Endothelial cell of umbilical vein (primary cell): ENCODE results near the gene FXYD3. TPM values are rescaled to one million over a fixed set of nuclear protein-coding genes. Genes with fewer than 3 reads are reported as not detected.

ENCODE experiments used
- BruUV-seq: library from RNA; stranded (reverse); fragments of 400-500 nt; replicated peaks from 2 replicates; lab custom pipeline; 2021; lab: Mats Ljungman, UMichigan
- CTCF ChIA-PET: fragments of 300-600, 350-600 bp; sonication (Branson Sonifier 250); formaldehyde crosslinking; loops from one replicate; lab custom pipeline; 2021; ENCODE audit warnings: antibody characterized with exemption, inconsistent platforms; lab: Charles Lee
- POLR2A ChIA-PET: fragments of 300-600, 350-600 bp; sonication (Branson Sonifier 250); formaldehyde crosslinking; loops from one replicate; lab custom pipeline; 2021; ENCODE audit warnings: antibody characterized with exemption, inconsistent platforms; lab: Charles Lee
- DNase-seq: peaks from one replicate; pipeline ENCODE4 v3.0.0-alpha.2; 2011; ENCODE audit warnings: low read depth, low spot score
- FAIRE-seq: peaks from 2 replicates; lab custom pipeline; 2011; peaks lifted over from hg19 to GRCh38; lab: Jason Lieb, UNC
- H2AFZ ChIP-seq: 2 replicates; pipeline ENCODE4 v1.6.0; 2012; ENCODE audit warnings: low read depth, low read length, control low read depth, inconsistent platforms
- H3K27ac ChIP-seq: 2 replicates; pipeline ENCODE4 v1.5.1; 2011; ENCODE audit warnings: low read depth, mild to moderate bottlenecking, control low read depth, low read length, moderate library complexity; ENCODE audit not compliant: insufficient read depth
- H3K27me3 ChIP-seq, 2 experiments: 2 replicates each; pipeline versions ENCODE4 v1.6.0 to v1.6.1; 2011; ENCODE audit warnings: low read length in 2 of 2, mixed read lengths in 1 of 2; ENCODE audit not compliant: control insufficient read depth in 2 of 2, insufficient read depth in 2 of 2
- H3K36me3 ChIP-seq, 2 experiments: 2 replicates in 1 of 2; 3 replicates in 1 of 2; pipeline ENCODE4 v1.5.1; 2011; ENCODE audit warnings: low read length in 2 of 2, mild to moderate bottlenecking in 1 of 2, moderate library complexity in 1 of 2; ENCODE audit not compliant: control insufficient read depth in 2 of 2, insufficient read depth in 2 of 2; ENCODE audit errors: extremely low read depth in 1 of 2
- H3K4me1 ChIP-seq: 3 replicates; pipeline ENCODE4 v1.5.1; 2011; ENCODE audit warnings: mild to moderate bottlenecking, low read length; ENCODE audit not compliant: control insufficient read depth, insufficient read depth; ENCODE audit errors: extremely low read depth
- H3K4me2 ChIP-seq: 2 replicates; pipeline ENCODE4 v1.6.1; 2011; ENCODE audit warnings: low read length, control low read depth, mixed read lengths; ENCODE audit not compliant: insufficient read depth
- H3K4me3 ChIP-seq, 3 experiments: fragments of 200-600 bp in 1 of 3; sonication (generic), shearing (Covaris generic) in 1 of 3; replicated peaks in 1 of 3; 2 replicates each; pipeline ENCODE4 v1.5.1; 2011 to 2016; ENCODE audit warnings: control low read depth in 3 of 3, low read length in 3 of 3, mild to moderate bottlenecking in 2 of 3, inconsistent platforms in 1 of 3, low read depth in 1 of 3, moderate library complexity in 1 of 3; ENCODE audit not compliant: insufficient read depth in 1 of 3
- H3K79me2 ChIP-seq: 2 replicates; pipeline ENCODE4 v1.6.0; 2012; ENCODE audit warnings: low read length, inconsistent platforms; ENCODE audit not compliant: control insufficient read depth, insufficient read depth
- H3K9ac ChIP-seq: replicated peaks from 2 replicates; pipeline ENCODE3; 2011; ENCODE audit warnings: low read length, control low read depth; ENCODE audit not compliant: insufficient read depth; ENCODE audit errors: extremely low read depth
- H3K9me1 ChIP-seq: replicated peaks from 3 replicates; pipeline ENCODE4 v1.6.0; 2011; ENCODE audit warnings: mild to moderate bottlenecking, low read length; ENCODE audit not compliant: control insufficient read depth, insufficient read depth; ENCODE audit errors: extremely low read depth
- H3K9me3 ChIP-seq: replicated peaks from 2 replicates; pipeline ENCODE4 v1.5.1; 2012; ENCODE audit warnings: low read length, inconsistent platforms; ENCODE audit not compliant: control insufficient read depth, insufficient read depth
- H4K20me1 ChIP-seq: replicated peaks from 2 replicates; pipeline ENCODE3; 2011; ENCODE audit warnings: mild to moderate bottlenecking, low read length; ENCODE audit not compliant: control insufficient read depth, insufficient read depth; ENCODE audit errors: extremely low read depth
- CTCF ChIP-seq, 2 donors: IDR thresholded peaks; 1 replicate in 1 of 2; 2 replicates in 1 of 2; pipeline ENCODE4 v1.5.1; 2011; ENCODE audit warnings: low read length in 2 of 2, mild to moderate bottlenecking in 2 of 2, moderate library complexity in 2 of 2, control low read depth in 1 of 2, inconsistent platforms in 1 of 2, low read depth in 1 of 2; ENCODE audit not compliant: insufficient read depth in 1 of 2; ENCODE audit errors: extremely low read depth in 1 of 2
- FOS ChIP-seq: IDR thresholded peaks from 2 replicates; pipeline ENCODE4 v1.6.1; 2011; ENCODE audit warnings: mild to moderate bottlenecking, low read length, moderate library complexity, borderline replicate concordance; ENCODE audit not compliant: insufficient read depth
- GATA2 ChIP-seq: IDR thresholded peaks from 2 replicates; pipeline ENCODE4 v1.7.0; 2011; ENCODE audit warnings: low read depth, mild to moderate bottlenecking, moderate library complexity, mixed read lengths, low read length; ENCODE audit not compliant: insufficient read length, insufficient read depth
- JUN ChIP-seq: IDR thresholded peaks from 2 replicates; pipeline ENCODE4 v1.6.1; 2011; ENCODE audit warnings: borderline replicate concordance, low read depth; ENCODE audit not compliant: insufficient read length, insufficient read depth
- MAX ChIP-seq: IDR thresholded peaks from 2 replicates; pipeline ENCODE4 v1.6.1; 2011; ENCODE audit not compliant: insufficient read depth, insufficient read length
- MYC ChIP-seq: IDR thresholded peaks from one replicate; pipeline ENCODE4 v1.6.1; 2011; ENCODE audit warnings: mild to moderate bottlenecking, low read depth, low read length
- dilution Hi-C: fragments of 300-500 bp; cut with MboI; formaldehyde crosslinking; loops from one replicate; pipeline ENCODE4 v1.15.0; 2019; ENCODE audit warnings: low sequenced_read_pairs; ENCODE audit not compliant: extremely low pct_ligation_motif_present
- intact Hi-C: fragments of 100-400 bp; cut with micrococcal nuclease; formaldehyde crosslinking; loops from one replicate; pipeline ENCODE4 v1.10.0; 2022
- polyA plus RNA-seq, 4 experiments: library from polyadenylated mRNA; depleted of rRNA in 3 of 4; stranded (reverse) in 3 of 4; unstranded in 1 of 4; fragments of >200 nt; gene quantifications; 2 replicates each; pipeline versions ENCODE4 v1.2.1 to v1.2.3, GENCODE V29; 2011 to 2012; ENCODE audit warnings: missing spikeins in 1 of 4
- total RNA-seq: library from RNA; stranded (reverse); gene quantifications from 2 replicates; pipeline ENCODE4 v1.2.3, GENCODE V29; 2021

The FXYD3 gene
- total and polyA plus RNA-seq, 2 donors (not counting 3 experiments of a cell fraction or from before 2014, with no cell fraction given): not detected

DNA sequence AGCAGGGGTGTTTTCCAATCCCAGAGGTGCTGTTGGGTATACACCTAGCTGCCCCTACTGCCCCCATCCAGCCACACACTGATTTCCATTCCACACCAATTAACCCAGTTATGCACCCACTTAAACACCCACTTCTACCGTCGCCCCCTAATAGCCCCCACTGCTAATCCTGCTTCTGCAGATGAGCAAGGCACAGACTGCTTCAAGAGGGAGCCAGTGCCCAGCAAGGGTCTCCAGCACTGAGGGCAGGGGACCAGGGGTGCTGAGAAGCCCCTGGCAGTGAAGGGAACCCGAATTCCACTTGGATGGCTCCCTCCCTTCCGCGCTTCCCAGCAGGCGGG, 28.6 kb downstream of the FXYD3 start:
- Histone ChIP-seq H3K4me3 (no peak overlapping the region), H2AFZ (no peak overlapping the region), H3K79me2 (no peaks in the 10 kb centered on the region), H3K9me1 (no peaks in the 10 kb centered on the region), H4K20me1 (no peaks in the 10 kb centered on the region), H3K27me3 (peaks cover 16 to 17% of the 10 kb centered on the region in 2 experiments), H3K9ac (no peak overlapping the region), H3K4me2 (no peak overlapping the region), H3K9me3 (no peaks in the 10 kb centered on the region), H3K36me3 (no peaks in the 10 kb centered on the region), H3K4me1 (peaks cover 11% of the 10 kb centered on the region), H3K27ac (no peak overlapping the region)
- intact Hi-C loops (loop anchor here (5.0 kb wide), 1 partner anchor 182 kb away; the partner anchor contains the start of gene ZNF792), dilution Hi-C loops (no loop called here)
- ChIA-PET CTCF (no interaction called here), POLR2A (no interaction called here)
- no peak for DNase-seq
- FAIRE-seq: no peak
- BruUV-seq: no TSS peak
- no peak for TF ChIP-seq FOS
- no peak for TF ChIP-seq CTCF (IDR thresholded peaks at IDR 0.05; ENCODE audit: extremely low read depth in 1 of 2, insufficient read depth in 1 of 2, low read depth in 1 of 2, low read length in 2 of 2)
- TF ChIP-seq MYC: no peak
- no peak for TF ChIP-seq GATA2
- TF ChIP-seq JUN: no peak
- no peak for TF ChIP-seq MAX
